ENCODE results near the gene RBM33. TPM values are rescaled to one million over a fixed set of nuclear protein-coding genes. Genes with fewer than 3 reads are reported as not detected.

The RBM33 gene
- total and polyA plus RNA-seq, 2 donors from 2014 or later = 9.8 to 78.7 TPM

DNA sequence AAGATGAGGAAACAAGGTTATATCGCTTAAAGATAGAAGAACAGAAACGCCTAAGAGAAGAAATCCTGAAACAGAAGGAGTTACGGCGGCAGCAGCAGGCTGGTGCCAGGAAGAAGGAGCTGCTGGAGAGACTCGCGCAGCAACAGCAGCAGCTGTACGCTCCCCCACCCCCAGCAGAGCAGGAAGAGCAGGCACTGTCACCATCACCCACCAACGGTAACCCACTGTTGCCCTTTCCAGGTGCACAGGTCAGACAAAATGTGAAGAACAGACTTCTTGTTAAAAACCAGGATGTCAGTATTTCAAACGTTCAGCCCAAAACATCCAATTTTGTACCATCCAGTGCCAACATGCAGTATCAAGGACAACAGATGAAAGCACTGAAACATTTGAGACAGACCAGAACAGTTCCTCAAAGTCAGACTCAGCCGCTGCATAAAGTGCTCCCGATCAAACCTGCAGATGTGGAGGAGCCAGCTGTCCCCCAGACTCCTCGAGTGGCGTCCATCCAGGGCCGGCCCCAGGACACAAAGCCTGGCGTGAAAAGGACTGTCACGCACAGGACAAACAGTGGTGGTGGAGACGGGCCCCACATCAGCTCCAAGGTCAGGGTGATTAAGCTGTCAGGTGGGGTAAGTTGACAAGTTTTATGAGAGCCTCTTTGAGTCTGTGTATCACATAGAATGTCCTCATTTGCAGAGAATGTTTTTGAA, 100.7 kb downstream of the RBM33 start:
- Histone ChIP-seq H3K27me3 (ENCODE audit: control insufficient read depth, insufficient read depth, low read length) (no peaks in the 10 kb centered on the region), H3K36me3 (ENCODE audit: control insufficient read depth in 2 of 3, insufficient read depth in 3 of 3, low read length in 3 of 3) (peaks cover 9 to 36% (median 29%) of the 10 kb centered on the region in 3 donors), H3K9me3 (ENCODE audit: control insufficient read depth in 2 of 3, insufficient read depth in 1 of 3, low read length in 3 of 3) (no peaks in the 10 kb centered on the region), H3K27ac (ENCODE audit: low read depth in 2 of 2, low read length in 2 of 2) (no peak overlapping the region), H3K9ac (ENCODE audit: low read length in 3 of 3) (no peak overlapping the region), H3K4me3 (ENCODE audit: low read length in 3 of 3) (no peak overlapping the region), H3K4me1 (ENCODE audit: control insufficient read depth in 2 of 3, insufficient read depth in 2 of 3, low read depth in 1 of 3, low read length in 3 of 3) (no peaks in the 10 kb centered on the region)
- FAIRE-seq (no peak), DNase-seq (peak in 1 of 5 donors; percentile 63)
- TF ChIP-seq, protein P1, sequence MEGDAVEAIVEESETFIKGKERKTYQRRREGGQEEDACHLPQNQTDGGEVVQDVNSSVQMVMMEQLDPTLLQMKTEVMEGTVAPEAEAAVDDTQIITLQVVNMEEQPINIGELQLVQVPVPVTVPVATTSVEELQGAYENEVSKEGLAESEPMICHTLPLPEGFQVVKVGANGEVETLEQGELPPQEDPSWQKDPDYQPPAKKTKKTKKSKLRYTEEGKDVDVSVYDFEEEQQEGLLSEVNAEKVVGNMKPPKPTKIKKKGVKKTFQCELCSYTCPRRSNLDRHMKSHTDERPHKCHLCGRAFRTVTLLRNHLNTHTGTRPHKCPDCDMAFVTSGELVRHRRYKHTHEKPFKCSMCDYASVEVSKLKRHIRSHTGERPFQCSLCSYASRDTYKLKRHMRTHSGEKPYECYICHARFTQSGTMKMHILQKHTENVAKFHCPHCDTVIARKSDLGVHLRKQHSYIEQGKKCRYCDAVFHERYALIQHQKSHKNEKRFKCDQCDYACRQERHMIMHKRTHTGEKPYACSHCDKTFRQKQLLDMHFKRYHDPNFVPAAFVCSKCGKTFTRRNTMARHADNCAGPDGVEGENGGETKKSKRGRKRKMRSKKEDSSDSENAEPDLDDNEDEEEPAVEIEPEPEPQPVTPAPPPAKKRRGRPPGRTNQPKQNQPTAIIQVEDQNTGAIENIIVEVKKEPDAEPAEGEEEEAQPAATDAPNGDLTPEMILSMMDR (IDR thresholded peaks at IDR 0.05; ENCODE audit: borderline replicate concordance, extremely low read depth, insufficient read depth) = no peak
- intact Hi-C loops (cut with DNase I) = no loop called here

- DNase-seq (no peak), FAIRE-seq (no peak)
- H3K36me3 ChIP-seq (ENCODE audit: control insufficient read depth in 2 of 3, insufficient read depth in 3 of 3, low read length in 3 of 3) = peaks cover 9 to 30% (median 29%) of the 10 kb centered on the region in 3 donors
- H3K27ac ChIP-seq (ENCODE audit: low read depth in 2 of 2, low read length in 2 of 2) = no peak overlapping the region
- no peaks in the 10 kb centered on the region for H3K9me3 ChIP-seq (ENCODE audit: control insufficient read depth in 2 of 3, insufficient read depth in 1 of 3, low read length in 3 of 3)
- TF ChIP-seq, protein P1 (IDR thresholded peaks at IDR 0.05; ENCODE audit: borderline replicate concordance, extremely low read depth, insufficient read depth) = no peak
- intact Hi-C loops (cut with DNase I) = no loop called here
- H3K4me3 ChIP-seq (ENCODE audit: low read length in 3 of 3) = no peak overlapping the region
- no peaks in the 10 kb centered on the region for H3K27me3 ChIP-seq (ENCODE audit: control insufficient read depth, insufficient read depth, low read length)
- no peaks in the 10 kb centered on the region for H3K4me1 ChIP-seq (ENCODE audit: control insufficient read depth in 2 of 3, insufficient read depth in 2 of 3, low read depth in 1 of 3, low read length in 3 of 3)
- H3K9ac ChIP-seq (ENCODE audit: low read length in 3 of 3) = no peak overlapping the region
Measured at GRCh38 chr7:155745737-155746136, 101.3 kb downstream of the RBM33 start.

DNA sequence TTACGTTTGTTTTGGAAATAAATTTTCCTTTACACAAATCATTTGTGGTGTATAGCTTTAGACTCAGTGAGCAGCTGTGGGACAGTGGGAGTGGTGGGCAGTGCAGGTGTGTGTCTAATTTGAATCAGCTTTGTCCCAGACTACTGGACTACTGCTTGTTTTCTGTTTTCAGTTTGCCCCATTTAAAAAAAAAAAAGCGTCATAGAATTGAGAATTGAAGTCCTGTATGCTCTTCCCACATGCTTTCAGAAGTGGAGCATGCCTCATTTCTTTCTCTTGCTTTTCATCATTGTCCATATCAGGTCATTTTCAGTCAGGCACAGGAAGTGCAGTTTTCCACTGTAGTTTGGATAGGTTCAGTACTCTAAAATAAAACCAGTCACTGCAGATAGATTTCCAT, 101.7 kb downstream of the RBM33 start:
- no peak overlapping the region for H3K27ac ChIP-seq (ENCODE audit: low read depth in 2 of 2, low read length in 2 of 2)
- H3K36me3 ChIP-seq (ENCODE audit: control insufficient read depth in 2 of 3, insufficient read depth in 3 of 3, low read length in 3 of 3) = peaks cover 9 to 27% (median 26%) of the 10 kb centered on the region in 3 donors
- no peaks in the 10 kb centered on the region for H3K9me3 ChIP-seq (ENCODE audit: control insufficient read depth in 2 of 3, insufficient read depth in 1 of 3, low read length in 3 of 3)
- FAIRE-seq = no peak
- intact Hi-C loops (cut with DNase I) = no loop called here
- TF ChIP-seq, protein P1 (IDR thresholded peaks at IDR 0.05; ENCODE audit: borderline replicate concordance, extremely low read depth, insufficient read depth) = no peak
- no peak overlapping the region for H3K9ac ChIP-seq (ENCODE audit: low read length in 3 of 3)
- no peaks in the 10 kb centered on the region for H3K27me3 ChIP-seq (ENCODE audit: control insufficient read depth, insufficient read depth, low read length)
- H3K4me3 ChIP-seq (ENCODE audit: low read length in 3 of 3) = no peak overlapping the region
- no peaks in the 10 kb centered on the region for H3K4me1 ChIP-seq (ENCODE audit: control insufficient read depth in 2 of 3, insufficient read depth in 2 of 3, low read depth in 1 of 3, low read length in 3 of 3)
- DNase-seq = no peak
